H1 (cell line): ENCODE measurements around the gene NKD2. TPM values are rescaled to one million over a fixed set of nuclear protein-coding genes. Genes with fewer than 3 reads are reported as not detected.
A peak's percentile ranks its signal among the peaks of the same experiment; 100 is the strongest.

Experiments used
- CTCF ChIA-PET: fragments of 300-600 bp; sonication (Branson Sonifier 250); formaldehyde crosslinking; loops from one replicate; lab custom pipeline; 2021; ENCODE audit not compliant: partially characterized antibody; lab: Charles Lee
- POLR2A ChIA-PET: fragments of 300-600 bp; sonication (Branson Sonifier 250); formaldehyde crosslinking; loops from one replicate; lab custom pipeline; 2021; ENCODE audit warnings: inconsistent platforms; ENCODE audit not compliant: partially characterized antibody; lab: Charles Lee
- DNase-seq, 2 experiments: peaks; one replicate each; pipeline versions ENCODE4 v3.0.0 to v3.0.0-alpha.2; 2010 to 2022; ENCODE audit warnings: low spot score in 2 of 2, low read depth in 1 of 2, mixed read lengths in 1 of 2
- FAIRE-seq: peaks from 2 replicates; lab custom pipeline; 2011; peaks lifted over from hg19 to GRCh38; lab: Jason Lieb, UNC
- H2AFZ ChIP-seq: 2 replicates; pipeline ENCODE4 v1.8.1; 2012; ENCODE audit warnings: low read length, inconsistent platforms
- H2AK5ac ChIP-seq: 2 replicates; pipeline ENCODE4 v1.6.1; 2013; ENCODE audit warnings: low read depth, low read length
- H2BK120ac ChIP-seq: replicated peaks from 2 replicates; pipeline ENCODE3; 2013; ENCODE audit warnings: low read depth, low read length, inconsistent platforms
- H2BK12ac ChIP-seq: 2 replicates; pipeline ENCODE4 v1.6.1; 2013; ENCODE audit warnings: low read depth, low read length
- H2BK15ac ChIP-seq: 2 replicates; pipeline ENCODE4 v1.6.1; 2013; ENCODE audit warnings: low read length
- H2BK20ac ChIP-seq: 2 replicates; pipeline ENCODE4 v1.6.1; 2013; ENCODE audit warnings: low read length
- H2BK5ac ChIP-seq: 2 replicates; pipeline ENCODE4 v1.6.1; 2013; ENCODE audit warnings: low read depth, low read length
- H3K14ac ChIP-seq: 2 replicates; pipeline ENCODE4 v1.6.1; 2013; ENCODE audit warnings: inconsistent platforms; ENCODE audit not compliant: insufficient read length
- H3K18ac ChIP-seq: 2 replicates; pipeline ENCODE4 v1.6.1; 2013; ENCODE audit warnings: low read length; ENCODE audit errors: extremely low read depth
- H3K23ac ChIP-seq: 2 replicates; pipeline ENCODE4 v1.6.1; 2013; ENCODE audit warnings: inconsistent platforms; ENCODE audit not compliant: insufficient read length
- H3K23me2 ChIP-seq: 2 replicates; pipeline ENCODE4 v1.6.1; 2013; ENCODE audit warnings: low read depth, low read length
- H3K27ac ChIP-seq: 2 replicates; pipeline ENCODE4 v1.6.1; 2011; ENCODE audit warnings: low read depth, low read length, inconsistent platforms
- H3K27me3 ChIP-seq, 4 experiments: replicated peaks in 1 of 4; 1 replicate in 1 of 4; 2 replicates in 3 of 4; pipeline versions ENCODE4 v1.6.1 to v1.8.1; 2011 to 2013; ENCODE audit warnings: low read length in 3 of 4, mild to moderate bottlenecking in 3 of 4, inconsistent platforms in 2 of 4, mixed read lengths in 2 of 4, moderate library complexity in 1 of 4; ENCODE audit not compliant: control insufficient read depth in 3 of 4, insufficient read depth in 3 of 4; ENCODE audit errors: extremely low read depth in 1 of 4
- H3K36me3 ChIP-seq, 4 experiments: 2 replicates each; pipeline versions ENCODE4 v1.6.1 to v1.8.1; 2011 to 2013; ENCODE audit warnings: mild to moderate bottlenecking in 4 of 4, low read length in 3 of 4, moderate library complexity in 2 of 4, control low read depth in 1 of 4, inconsistent platforms in 1 of 4; ENCODE audit not compliant: insufficient read depth in 4 of 4, control insufficient read depth in 2 of 4
- H3K4ac ChIP-seq: replicated peaks from 2 replicates; pipeline ENCODE3; 2013; ENCODE audit warnings: low read length, low read depth, mixed read lengths, inconsistent platforms; ENCODE audit not compliant: insufficient read length
- H3K4me1 ChIP-seq, 4 experiments: replicated peaks in 1 of 4; 1 replicate in 1 of 4; 2 replicates in 3 of 4; pipeline versions ENCODE4 v1.6.1 to v1.8.1; 2011 to 2013; ENCODE audit warnings: low read length in 3 of 4, inconsistent platforms in 2 of 4, mixed read lengths in 1 of 4; ENCODE audit not compliant: insufficient read depth in 4 of 4, control insufficient read depth in 3 of 4
- H3K4me2 ChIP-seq, 2 experiments: 2 replicates each; pipeline versions ENCODE4 v1.6.1 to v1.8.1; 2011 to 2013; ENCODE audit warnings: low read depth in 2 of 2, low read length in 2 of 2, control low read depth in 1 of 2, inconsistent platforms in 1 of 2, mild to moderate bottlenecking in 1 of 2; ENCODE audit not compliant: insufficient read depth in 1 of 2
- H3K4me3 ChIP-seq, 4 experiments: fragments of 200-600, 300-600 bp in 1 of 4; sonication (generic), shearing (Covaris generic), sonication (Bioruptor Twin) in 1 of 4; 2 replicates each; pipeline versions ENCODE4 v1.5.1 to v1.8.1; 2011 to 2016; ENCODE audit warnings: low read length in 4 of 4, low read depth in 3 of 4, control low read depth in 2 of 4, inconsistent platforms in 2 of 4, mild to moderate bottlenecking in 2 of 4, mixed read lengths in 1 of 4, moderate library complexity in 1 of 4; ENCODE audit not compliant: insufficient read depth in 2 of 4; ENCODE audit errors: extremely low read depth in 1 of 4
- H3K56ac ChIP-seq: replicated peaks from 2 replicates; pipeline ENCODE3; 2013; ENCODE audit warnings: low read depth, mild to moderate bottlenecking, mixed read lengths, low read length, inconsistent platforms; ENCODE audit not compliant: insufficient read length
- H3K79me1 ChIP-seq: 2 replicates; pipeline ENCODE4 v1.6.1; 2013; ENCODE audit warnings: low read depth, low read length, control low read depth
- H3K79me2 ChIP-seq, 2 experiments: 2 replicates each; pipeline versions ENCODE4 v1.6.1 to v1.8.1; 2012 to 2013; ENCODE audit warnings: low read length in 2 of 2, mild to moderate bottlenecking in 2 of 2, inconsistent platforms in 1 of 2; ENCODE audit not compliant: insufficient read depth in 2 of 2, control insufficient read depth in 1 of 2
- H3K9ac ChIP-seq, 4 experiments: replicated peaks in 1 of 4; 1 replicate in 1 of 4; 2 replicates in 3 of 4; pipeline versions ENCODE4 v1.6.1 to v1.8.1; 2011 to 2013; ENCODE audit warnings: low read depth in 3 of 4, low read length in 3 of 4, control low read depth in 2 of 4, mild to moderate bottlenecking in 2 of 4, moderate library complexity in 2 of 4, inconsistent platforms in 1 of 4; ENCODE audit errors: extremely low read depth in 1 of 4
- H3K9me3 ChIP-seq, 2 experiments: 2 replicates each; pipeline versions ENCODE4 v1.6.1 to v1.8.1; 2012 to 2013; ENCODE audit warnings: mild to moderate bottlenecking in 2 of 2, moderate library complexity in 2 of 2, control low read depth in 1 of 2, inconsistent platforms in 1 of 2, low read depth in 1 of 2, low read length in 1 of 2, mixed read lengths in 1 of 2; ENCODE audit not compliant: insufficient read depth in 2 of 2
- H4K20me1 ChIP-seq, 2 experiments: replicated peaks in 1 of 2; 2 replicates each; pipeline versions ENCODE3 to v1.8.1; 2011 to 2013; ENCODE audit warnings: inconsistent platforms in 2 of 2, low read length in 2 of 2, mild to moderate bottlenecking in 1 of 2; ENCODE audit not compliant: insufficient read depth in 2 of 2, control insufficient read depth in 1 of 2
- H4K5ac ChIP-seq: 2 replicates; pipeline ENCODE4 v1.6.1; 2013; ENCODE audit warnings: low read length, low read depth, mixed read lengths, inconsistent platforms; ENCODE audit not compliant: insufficient read length
- H4K8ac ChIP-seq: 2 replicates; pipeline ENCODE4 v1.8.0; 2013; ENCODE audit warnings: mild to moderate bottlenecking, moderate library complexity, low read length, inconsistent platforms; ENCODE audit not compliant: insufficient read depth; ENCODE audit errors: extremely low read depth
- H4K91ac ChIP-seq: replicated peaks from 2 replicates; pipeline ENCODE3; 2013; ENCODE audit warnings: low read length, mixed read lengths, inconsistent platforms; ENCODE audit not compliant: insufficient read length
- ZNF274 ChIP-seq: IDR thresholded peaks from 2 replicates; pipeline ENCODE4 v1.7.0; 2012; ENCODE audit warnings: low read length, borderline replicate concordance; ENCODE audit errors: extremely low read depth
- WGBS, 2 experiments: shearing (Covaris generic) in 1 of 2; methylation state at CpG; one replicate each; pipeline versions ENCODE4 v1.1.6 to v1.1.7; 2013 to 2015; ENCODE audit warnings: low lambda C conversion rate in 2 of 2, mixed read lengths in 2 of 2, inconsistent platforms in 1 of 2, low coverage in 1 of 2, missing lambda C conversion rate in 1 of 2; ENCODE audit not compliant: insufficient replicate concordance in 2 of 2, insufficient coverage in 1 of 2, insufficient read length in 1 of 2; ENCODE audit errors: extremely low coverage in 1 of 2, missing lambda C conversion rate in 1 of 2; 5-methylcytosine and 5-hydroxymethylcytosine counted together
- polyA plus RNA-seq, 7 experiments: library from polyadenylated mRNA; depleted of rRNA in 3 of 7; stranded (reverse) in 5 of 7; unstranded in 2 of 7; fragments of >200 nt in 5 of 7; fragments of 200-250 nt in 2 of 7; gene quantifications; 1 replicate in 5 of 7; 2 replicates in 1 of 7; 4 replicates in 1 of 7; pipeline versions ENCODE4 v1.2.1 to v1.2.3, GENCODE V29; 2011 to 2013; ENCODE audit warnings: missing spikeins in 2 of 7, mixed read lengths in 2 of 7
- total RNA-seq: library from RNA; stranded (reverse); fragmentation: NEBNext Ultra II Directional; extraction: Animal tissue kit (Norgen Biotek cat#: 25700); gene quantifications from 2 replicates; pipeline ENCODE4 v1.2.1, GENCODE V29; 2021

Gene NKD2
- total and polyA plus RNA-seq, 2 of the 8 experiments (the other 6 are each of a cell fraction or from before 2014, with no cell fraction given): 5.5 to 7.9 TPM

DNA sequence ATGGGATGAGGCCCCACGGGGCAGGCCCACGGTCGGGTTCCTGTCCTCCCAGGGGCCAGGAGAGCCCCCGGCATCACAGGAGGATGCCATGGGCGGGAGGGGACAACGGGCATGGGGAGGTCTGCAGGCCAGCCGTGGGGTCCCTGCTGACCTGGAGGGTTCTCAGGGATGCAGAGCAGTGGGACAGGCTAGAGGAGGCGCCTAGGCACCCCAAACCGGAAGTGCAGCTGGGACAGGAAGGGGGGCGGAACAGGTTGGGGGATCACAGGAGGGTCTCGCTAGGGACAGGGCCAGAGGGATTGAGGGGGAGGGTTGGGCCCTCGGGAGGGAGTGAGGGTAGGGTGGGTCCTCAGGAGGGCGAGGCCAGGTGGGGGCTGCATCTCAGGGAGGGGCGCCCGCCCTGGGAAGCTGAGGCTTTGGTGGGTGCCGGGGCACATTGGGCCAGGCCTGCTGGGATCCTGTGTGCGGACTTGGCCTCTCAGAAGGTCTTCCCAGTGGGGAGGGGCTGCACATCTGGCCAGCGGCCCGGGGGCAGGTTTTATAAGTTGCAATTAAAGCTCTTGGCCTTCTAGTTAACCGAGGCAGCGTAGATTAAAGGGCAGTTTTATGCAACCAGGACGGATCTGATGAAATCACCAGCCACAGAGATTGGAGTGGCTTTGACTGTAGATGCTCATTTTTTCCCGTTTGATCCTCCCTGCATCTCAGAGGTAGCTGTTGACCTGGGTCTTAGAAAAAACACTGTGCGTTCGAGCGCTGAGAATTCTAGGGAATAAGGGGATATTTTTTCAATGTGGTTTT lies 20.1 kb downstream of the NKD2 start:
- Histone ChIP-seq H3K9ac (no peak overlapping the region), H2BK12ac (no peak overlapping the region), H3K4me3 (no peak overlapping the region), H4K5ac (no peak overlapping the region), H3K14ac (no peak overlapping the region), H4K8ac (no peak overlapping the region; the same call in 1 of the 2 replicates), H3K4me2 (no peak overlapping the region), H2BK120ac (no peak overlapping the region), H4K20me1 (no peaks in the 10 kb centered on the region), H3K56ac (no peak overlapping the region), H3K79me1 (no peaks in the 10 kb centered on the region), H3K27ac (no peak overlapping the region), H4K91ac (no peak overlapping the region), H3K4ac (no peak overlapping the region), H3K4me1 (peaks cover 0 to 3% (median 1%) of the 10 kb centered on the region in 4 experiments; a peak in 3 of 7 replicates), H2BK20ac (no peak overlapping the region), H2AFZ (no peak overlapping the region), H3K9me3 (no peaks in the 10 kb centered on the region), H2BK15ac (peak overlapping the region; percentile 55; the same call in 1 of the 2 replicates), H2BK5ac (no peak overlapping the region), H3K23ac (no peak overlapping the region), H3K27me3 (no peaks in the 10 kb centered on the region), H3K79me2 (no peaks in the 10 kb centered on the region), H3K23me2 (no peaks in the 10 kb centered on the region), H2AK5ac (no peak overlapping the region), H3K18ac (no peak overlapping the region; the same call in 1 of the 2 replicates), H3K36me3 (no peaks in the 10 kb centered on the region)
- 89% methylated on average over 17 of the region's 26 CpGs; no CpG with 5 or more reads in 1 of the 2 experiments for WGBS, 2 experiments
- no peak for TF ChIP-seq ZNF274
- FAIRE-seq: no peak
- POLR2A ChIA-PET: interaction anchor here (1.0 to 1.4 kb wide), 2 partner anchors 10 to 66 kb away, joined by 3 read pairs; no protein-coding TSS in a partner anchor
- DNase-seq: no peak
- CTCF ChIA-PET: interaction anchor here (0.6 to 3.5 kb wide), 8 partner anchors 10 to 149 kb away, joined by 3 to 16 read pairs (median 4); no protein-coding TSS in a partner anchor
